ENCODE data around the gene BAX. TPM values are rescaled to one million over a fixed set of nuclear protein-coding genes. Genes with fewer than 3 reads are reported as not detected.
A peak's percentile ranks its signal among the peaks of the same experiment; 100 is the strongest.

BAX gene
- total RNA-seq, 1 experiment from 2014 or later = 107 TPM

DNA sequence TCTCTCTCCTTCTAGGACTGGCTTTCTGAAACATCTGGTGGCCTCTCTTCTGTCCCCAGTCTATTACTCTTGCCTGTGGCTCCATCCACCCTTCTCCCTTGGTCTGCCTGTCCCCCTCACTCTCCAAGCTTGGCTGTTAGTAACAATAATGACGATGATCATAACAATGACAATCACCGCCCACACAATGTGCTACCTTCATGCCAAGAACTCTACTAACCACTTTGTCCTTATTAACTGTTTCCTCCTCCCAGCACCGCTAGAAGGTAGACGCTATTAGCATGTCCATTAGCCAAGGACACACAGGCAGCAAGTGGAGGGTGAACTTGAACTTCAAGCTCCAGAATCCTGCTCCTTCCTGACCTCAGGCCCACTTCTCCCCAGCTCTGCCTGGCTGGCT lies 35.7 kb downstream of the BAX start:
- peak overlapping the region; percentile 65 for H3K27ac Mint-ChIP-seq (ENCODE audit: unreplicated experiment)

DNA sequence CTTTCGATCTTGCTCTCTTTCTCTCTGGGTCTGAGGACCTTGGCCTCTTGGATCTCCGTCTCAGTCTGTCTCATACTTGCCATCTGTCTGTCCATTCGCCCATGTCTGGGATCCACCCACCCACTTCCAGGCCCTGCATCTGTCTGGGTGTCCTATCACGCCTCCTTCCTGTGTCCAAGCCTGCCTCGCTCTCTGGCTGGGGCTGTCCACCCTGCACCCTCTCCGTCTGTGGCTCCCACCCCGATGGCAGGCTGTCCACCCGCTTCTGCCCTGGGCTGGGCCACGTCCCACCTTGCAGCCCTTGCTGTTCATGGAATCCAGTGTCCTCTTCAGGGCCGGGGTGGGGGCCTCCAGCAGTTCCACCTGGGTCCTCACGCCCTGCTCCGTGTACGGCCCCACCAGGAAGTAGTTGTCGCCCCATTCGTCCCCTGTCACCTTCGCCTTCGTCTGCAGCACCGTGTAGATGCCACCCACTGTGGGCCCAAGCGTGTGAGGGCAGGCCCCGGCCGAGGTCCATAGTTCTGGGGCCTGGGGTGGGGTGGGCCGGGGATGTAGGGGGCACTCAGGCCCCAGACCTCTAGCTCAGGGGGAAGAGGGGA lies 36.4 kb downstream of the BAX start:
- H3K27me3 Mint-ChIP-seq (ENCODE audit: insufficient read depth, unreplicated experiment) = no peaks in the 10 kb centered on the region
- no TSS peak for BruUV-seq (replicated peaks)
- CTCF ChIA-PET = interaction anchor here (1.6 to 2.9 kb wide), 2 partner anchors 28 to 107 kb away, joined by 5 to 51 read pairs; partner anchors contain the start of gene LHB
- no peak for DNase-seq
- intact Hi-C loops (cut with micrococcal nuclease; ENCODE audit: unreplicated experiment) = loop anchor here (5.0 to 10.0 kb wide), 2 partner anchors 81 to 234 kb away; partner anchors contain the start of gene KCNA7
- no peaks in the 10 kb centered on the region for H3K9me3 Mint-ChIP-seq (ENCODE audit: unreplicated experiment)
- Histone ChIP-seq H3K36me3 (ENCODE audit: control insufficient read depth, insufficient read depth, low read length) (peaks cover 5% of the 10 kb centered on the region; the same call in 1 of the 2 replicates), H3K4me3 (ENCODE audit: low read depth, low read length) (no peak overlapping the region), H3K27me3 (replicated peaks; ENCODE audit: control insufficient read depth, insufficient read depth, low read length) (no peaks in the 10 kb centered on the region), H3K9me3 (no peaks in the 10 kb centered on the region), H3K4me1 (peaks cover 13% of the 10 kb centered on the region; the same call in 1 of the 2 replicates)
- H3K36me3 Mint-ChIP-seq (ENCODE audit: insufficient read depth, unreplicated experiment) = peaks cover 71% of the 10 kb centered on the region
- peaks cover 32% of the 10 kb centered on the region for H3K4me1 Mint-ChIP-seq (ENCODE audit: low read depth, unreplicated experiment)
- H3K4me3 Mint-ChIP-seq (ENCODE audit: unreplicated experiment) = peak overlapping the region; percentile 99
- H3K27ac Mint-ChIP-seq (ENCODE audit: unreplicated experiment) = peak overlapping the region; percentile 65
- TF ChIP-seq, protein P1, sequence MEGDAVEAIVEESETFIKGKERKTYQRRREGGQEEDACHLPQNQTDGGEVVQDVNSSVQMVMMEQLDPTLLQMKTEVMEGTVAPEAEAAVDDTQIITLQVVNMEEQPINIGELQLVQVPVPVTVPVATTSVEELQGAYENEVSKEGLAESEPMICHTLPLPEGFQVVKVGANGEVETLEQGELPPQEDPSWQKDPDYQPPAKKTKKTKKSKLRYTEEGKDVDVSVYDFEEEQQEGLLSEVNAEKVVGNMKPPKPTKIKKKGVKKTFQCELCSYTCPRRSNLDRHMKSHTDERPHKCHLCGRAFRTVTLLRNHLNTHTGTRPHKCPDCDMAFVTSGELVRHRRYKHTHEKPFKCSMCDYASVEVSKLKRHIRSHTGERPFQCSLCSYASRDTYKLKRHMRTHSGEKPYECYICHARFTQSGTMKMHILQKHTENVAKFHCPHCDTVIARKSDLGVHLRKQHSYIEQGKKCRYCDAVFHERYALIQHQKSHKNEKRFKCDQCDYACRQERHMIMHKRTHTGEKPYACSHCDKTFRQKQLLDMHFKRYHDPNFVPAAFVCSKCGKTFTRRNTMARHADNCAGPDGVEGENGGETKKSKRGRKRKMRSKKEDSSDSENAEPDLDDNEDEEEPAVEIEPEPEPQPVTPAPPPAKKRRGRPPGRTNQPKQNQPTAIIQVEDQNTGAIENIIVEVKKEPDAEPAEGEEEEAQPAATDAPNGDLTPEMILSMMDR (IDR thresholded peaks at IDR 0.05; ENCODE audit: insufficient read depth in 1 of 2, low read depth in 1 of 2, low read length in 1 of 2, severe bottlenecking in 1 of 2, unreplicated experiment in 1 of 2) = no peak
- POLR2A ChIA-PET = no interaction called here

More for the DNA sequence above, 35.7 kb downstream of the BAX start:
- Histone ChIP-seq H3K36me3 (ENCODE audit: control insufficient read depth, insufficient read depth, low read length) (peaks cover 5% of the 10 kb centered on the region; the same call in 1 of the 2 replicates), H3K9me3 (no peaks in the 10 kb centered on the region), H3K4me3 (ENCODE audit: low read depth, low read length) (no peak overlapping the region), H3K4me1 (peaks cover 13% of the 10 kb centered on the region; the same call in 1 of the 2 replicates), H3K27me3 (replicated peaks; ENCODE audit: control insufficient read depth, insufficient read depth, low read length) (no peaks in the 10 kb centered on the region)
- H3K27me3 Mint-ChIP-seq (ENCODE audit: insufficient read depth, unreplicated experiment) = no peaks in the 10 kb centered on the region
- BruUV-seq (replicated peaks) = no TSS peak
- H3K4me1 Mint-ChIP-seq (ENCODE audit: low read depth, unreplicated experiment) = peaks cover 31% of the 10 kb centered on the region
- peaks cover 78% of the 10 kb centered on the region for H3K36me3 Mint-ChIP-seq (ENCODE audit: insufficient read depth, unreplicated experiment)
- intact Hi-C loops (cut with micrococcal nuclease; ENCODE audit: unreplicated experiment) = loop anchor here (5.0 to 10.0 kb wide), 2 partner anchors 82 to 234 kb away; partner anchors contain the start of gene KCNA7
- POLR2A ChIA-PET = no interaction called here
- TF ChIP-seq, protein P1 (IDR thresholded peaks at IDR 0.05; ENCODE audit: insufficient read depth in 1 of 2, low read depth in 1 of 2, low read length in 1 of 2, severe bottlenecking in 1 of 2, unreplicated experiment in 1 of 2) = no peak
- CTCF ChIA-PET = no interaction called here
- H3K4me3 Mint-ChIP-seq (ENCODE audit: unreplicated experiment) = peak overlapping the region; percentile 5
- no peaks in the 10 kb centered on the region for H3K9me3 Mint-ChIP-seq (ENCODE audit: unreplicated experiment)
- DNase-seq = no peak

DNA sequence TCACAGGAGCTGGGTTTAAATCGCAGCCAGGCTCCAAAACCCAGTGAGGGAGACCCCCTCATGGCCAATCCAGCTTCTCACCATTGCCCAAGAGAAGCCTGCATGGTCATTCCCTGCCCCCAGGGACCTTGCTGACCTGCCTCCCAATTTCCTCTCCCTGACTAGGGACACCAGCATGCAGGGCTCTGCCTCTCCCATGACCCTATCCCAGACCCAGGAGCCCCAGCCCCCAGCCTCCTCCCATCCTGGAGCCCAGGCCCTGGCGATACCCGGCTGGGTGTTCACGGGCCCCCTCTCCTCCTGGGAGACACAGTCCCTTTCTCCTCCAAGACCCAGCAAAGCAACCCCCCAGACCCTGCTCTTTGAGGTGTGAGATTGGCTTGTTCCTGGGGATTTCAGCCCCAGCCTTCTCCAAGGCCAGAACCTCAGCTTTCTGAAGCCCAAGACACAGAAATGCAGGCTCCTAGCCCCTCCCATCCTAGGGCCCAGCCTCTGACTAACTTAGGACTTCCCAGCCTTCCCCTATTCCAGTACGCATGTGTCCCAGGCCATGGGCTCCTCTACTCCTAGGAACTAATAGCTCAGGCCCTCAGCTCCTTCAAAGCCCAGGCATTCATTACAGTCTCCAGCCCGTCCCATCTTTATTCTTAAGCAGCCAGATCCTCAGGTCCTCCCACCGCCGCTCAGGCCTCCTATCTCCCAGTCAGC lies 37.4 kb downstream of the BAX start:
- Histone ChIP-seq H3K4me3 (ENCODE audit: low read depth, low read length) (peak overlapping the region; percentile 77), H3K4me1 (peaks cover 13% of the 10 kb centered on the region; the same call in 1 of the 2 replicates), H3K9me3 (no peaks in the 10 kb centered on the region), H3K27me3 (replicated peaks; ENCODE audit: control insufficient read depth, insufficient read depth, low read length) (no peaks in the 10 kb centered on the region), H3K36me3 (ENCODE audit: control insufficient read depth, insufficient read depth, low read length) (peaks cover 4% of the 10 kb centered on the region; the same call in 1 of the 2 replicates)
- TF ChIP-seq, protein P1 (IDR thresholded peaks at IDR 0.05; ENCODE audit: insufficient read depth in 1 of 2, low read depth in 1 of 2, low read length in 1 of 2, severe bottlenecking in 1 of 2, unreplicated experiment in 1 of 2) = no peak
- H3K4me3 Mint-ChIP-seq (ENCODE audit: unreplicated experiment) = peak overlapping the region; percentile 99
- H3K27ac Mint-ChIP-seq (ENCODE audit: unreplicated experiment) = peak overlapping the region; percentile 97
- CTCF ChIA-PET = interaction anchor here (0.6 to 2.9 kb wide), 9 partner anchors 9 to 136 kb away, joined by 4 to 51 read pairs (median 6); partner anchors contain the start of gene LHB
- BruUV-seq (replicated peaks) = no TSS peak
- no peaks in the 10 kb centered on the region for H3K27me3 Mint-ChIP-seq (ENCODE audit: insufficient read depth, unreplicated experiment)
- peaks cover 32% of the 10 kb centered on the region for H3K4me1 Mint-ChIP-seq (ENCODE audit: low read depth, unreplicated experiment)
- H3K9me3 Mint-ChIP-seq (ENCODE audit: unreplicated experiment) = no peaks in the 10 kb centered on the region
- intact Hi-C loops (cut with micrococcal nuclease; ENCODE audit: unreplicated experiment) = loop anchor here (2.0 to 10.0 kb wide), 4 partner anchors 29 to 233 kb away; partner anchors contain the start of genes CGB7 and KCNA7
- H3K36me3 Mint-ChIP-seq (ENCODE audit: insufficient read depth, unreplicated experiment) = peaks cover 66% of the 10 kb centered on the region
- POLR2A ChIA-PET = interaction anchor here (1.0 to 2.5 kb wide), 3 partner anchors 9 to 92 kb away, joined by 3 to 14 read pairs (median 12); partner anchors contain the start of gene NUCB1
- peak; percentile 59 to 69 for DNase-seq

Measured in Caco-2 (cell line).